Measurements from ENCODE around the gene GOLGA6L6.
"Not testable (repeated sequence)": the region's sequence is repeated elsewhere in the genome, so short reads cannot be mapped to it uniquely, and the experiment has no call there.

Gene GOLGA6L6, protein sequence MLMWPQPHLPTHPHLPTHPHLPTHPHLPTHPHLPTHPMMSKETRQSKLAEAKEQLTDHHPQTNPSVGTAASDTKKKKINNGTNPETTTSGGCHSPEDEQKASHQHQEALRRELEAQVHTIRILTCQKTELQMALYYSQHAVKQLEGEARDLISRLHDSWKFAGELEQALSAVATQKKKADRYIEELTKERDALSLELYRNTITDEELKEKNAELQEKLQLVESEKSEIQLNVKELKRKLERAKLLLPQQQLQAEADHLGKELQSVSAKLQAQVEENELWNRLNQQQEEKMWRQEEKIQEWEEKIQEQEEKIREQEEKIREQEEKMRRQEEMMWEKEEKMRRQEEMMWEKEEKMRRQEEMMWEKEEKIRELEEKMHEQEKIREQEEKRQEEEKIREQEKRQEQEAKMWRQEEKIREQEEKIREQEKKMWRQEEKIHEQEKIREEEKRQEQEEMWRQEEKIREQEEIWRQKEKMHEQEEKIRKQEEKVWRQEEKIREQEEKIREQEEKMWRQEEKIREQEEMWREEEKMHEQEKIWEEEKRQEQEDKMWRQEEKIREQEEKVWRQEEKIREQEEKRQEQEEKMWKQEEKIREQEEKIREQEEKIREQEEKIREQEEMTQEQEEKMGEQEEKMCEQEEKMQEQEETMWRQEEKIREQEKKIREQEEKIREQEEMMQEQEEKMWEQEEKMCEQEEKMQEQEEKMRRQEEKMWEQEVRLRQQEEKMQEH

DNA sequence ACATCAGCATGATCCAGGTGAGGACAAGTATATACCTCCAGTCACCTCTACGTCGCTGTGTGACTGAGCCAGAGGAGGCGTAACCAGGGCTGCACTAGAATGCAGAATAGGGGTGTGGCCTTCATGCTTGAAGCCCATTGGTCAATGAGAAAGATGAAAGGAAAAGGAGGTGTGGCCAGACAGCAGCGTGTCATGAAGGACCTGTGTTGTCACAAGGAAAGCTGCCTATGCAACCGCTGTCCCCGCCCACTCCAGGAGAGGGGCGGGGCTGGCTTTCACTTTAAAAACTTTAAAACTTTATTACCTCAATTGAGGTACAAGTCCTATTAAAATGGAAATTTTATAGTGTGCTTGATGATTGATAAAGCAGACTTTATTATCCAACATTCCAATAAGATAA, at the start of gene GOLGA6L6:
Gene GOLGA6L6 (minus strand): TSS at position 101 of the 400 bp plus-strand sequence. CDS start 91 bp downstream, at position 10.
- FAIRE-seq = not testable (repeated sequence)

DNA sequence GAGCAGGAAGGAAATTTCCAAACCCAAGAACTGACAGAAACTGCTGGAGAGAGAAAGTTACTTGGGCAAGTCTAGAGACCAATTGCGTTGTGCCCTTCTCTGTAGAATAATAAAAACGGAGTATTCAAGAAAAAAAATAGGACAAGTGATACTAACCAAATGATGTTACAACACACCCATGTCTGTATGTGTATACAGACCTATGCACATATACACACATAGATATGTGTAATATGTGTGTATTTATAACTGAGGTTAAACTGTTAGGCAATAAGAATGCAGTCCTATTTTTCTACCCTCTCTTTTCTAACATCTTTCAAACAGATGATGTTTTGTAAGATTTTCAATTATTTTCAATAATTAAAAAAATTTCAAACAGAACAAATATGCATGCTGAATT, 48.5 kb upstream of the GOLGA6L6 start:
- not testable (repeated sequence) for FAIRE-seq

DNA sequence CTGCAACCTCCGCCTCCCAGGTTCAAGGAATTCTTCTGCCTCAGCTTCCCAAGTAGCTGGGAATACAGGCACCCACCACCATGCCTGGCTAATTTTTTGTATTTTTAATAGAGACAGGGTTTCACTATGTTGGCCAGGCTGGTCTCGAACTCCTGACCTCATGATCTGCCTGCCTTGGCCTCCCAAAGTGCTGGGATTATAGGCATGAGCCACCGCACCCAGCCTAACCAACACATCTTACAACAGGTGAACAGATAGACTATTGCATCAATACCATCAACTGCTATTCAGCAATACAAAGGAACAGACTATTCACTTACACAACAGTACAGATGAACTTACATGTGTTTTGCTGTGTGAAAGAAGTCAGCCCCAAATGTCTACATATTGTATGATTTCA, 45.2 kb upstream of the GOLGA6L6 start:
- not testable (repeated sequence) for FAIRE-seq

DNA sequence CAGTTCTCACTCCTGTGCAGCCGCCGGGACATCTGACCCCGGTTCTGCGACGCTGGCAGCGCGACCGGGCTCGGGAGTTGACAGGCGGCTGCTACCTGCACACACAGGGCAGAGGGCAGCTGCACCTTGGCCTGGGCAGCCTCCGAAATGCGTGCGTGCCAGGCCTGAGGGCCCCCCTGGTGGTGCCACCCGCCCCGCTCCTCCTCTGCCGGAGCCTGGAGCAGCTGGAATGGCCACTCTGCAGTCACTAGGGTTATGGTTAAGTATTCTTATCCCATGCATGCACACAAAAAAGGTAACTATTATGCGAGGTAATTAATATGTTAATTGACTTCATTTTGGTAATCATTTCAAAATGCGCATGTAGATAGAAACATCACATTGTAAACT, 41.1 kb upstream of the GOLGA6L6 start:
- not testable (repeated sequence) for FAIRE-seq

DNA sequence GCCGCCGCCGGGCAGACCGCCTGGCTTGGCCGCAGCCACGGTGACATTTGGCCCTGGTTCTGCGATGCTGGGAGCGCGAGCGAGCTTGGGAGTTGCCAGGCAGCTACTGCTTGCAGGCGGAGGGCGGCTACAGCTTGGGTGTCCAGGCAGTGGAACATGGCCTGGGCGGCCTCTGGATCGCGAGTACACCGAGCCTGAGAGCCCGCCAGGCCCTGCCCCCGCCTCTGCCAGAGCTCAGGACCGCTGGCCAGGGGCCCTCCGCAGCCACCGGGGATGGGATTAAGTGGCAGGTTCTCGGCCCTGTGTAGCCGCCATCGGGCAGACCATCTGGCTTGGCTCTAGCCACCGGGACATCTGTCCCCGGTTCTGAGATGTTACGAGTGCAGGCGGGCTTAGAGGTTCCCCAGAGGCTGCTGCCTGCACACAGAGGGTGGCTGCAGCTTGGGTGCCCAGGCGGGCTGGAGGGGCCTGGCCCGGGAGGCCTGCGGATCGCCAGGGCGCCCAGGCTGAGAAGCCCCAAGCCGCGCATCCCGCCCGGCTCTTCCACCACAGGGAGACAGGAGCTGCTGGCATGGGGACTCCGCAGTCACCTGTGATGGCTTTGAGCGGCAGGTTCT, 40.6 kb upstream of the GOLGA6L6 start:
- not testable (repeated sequence) for FAIRE-seq

DNA sequence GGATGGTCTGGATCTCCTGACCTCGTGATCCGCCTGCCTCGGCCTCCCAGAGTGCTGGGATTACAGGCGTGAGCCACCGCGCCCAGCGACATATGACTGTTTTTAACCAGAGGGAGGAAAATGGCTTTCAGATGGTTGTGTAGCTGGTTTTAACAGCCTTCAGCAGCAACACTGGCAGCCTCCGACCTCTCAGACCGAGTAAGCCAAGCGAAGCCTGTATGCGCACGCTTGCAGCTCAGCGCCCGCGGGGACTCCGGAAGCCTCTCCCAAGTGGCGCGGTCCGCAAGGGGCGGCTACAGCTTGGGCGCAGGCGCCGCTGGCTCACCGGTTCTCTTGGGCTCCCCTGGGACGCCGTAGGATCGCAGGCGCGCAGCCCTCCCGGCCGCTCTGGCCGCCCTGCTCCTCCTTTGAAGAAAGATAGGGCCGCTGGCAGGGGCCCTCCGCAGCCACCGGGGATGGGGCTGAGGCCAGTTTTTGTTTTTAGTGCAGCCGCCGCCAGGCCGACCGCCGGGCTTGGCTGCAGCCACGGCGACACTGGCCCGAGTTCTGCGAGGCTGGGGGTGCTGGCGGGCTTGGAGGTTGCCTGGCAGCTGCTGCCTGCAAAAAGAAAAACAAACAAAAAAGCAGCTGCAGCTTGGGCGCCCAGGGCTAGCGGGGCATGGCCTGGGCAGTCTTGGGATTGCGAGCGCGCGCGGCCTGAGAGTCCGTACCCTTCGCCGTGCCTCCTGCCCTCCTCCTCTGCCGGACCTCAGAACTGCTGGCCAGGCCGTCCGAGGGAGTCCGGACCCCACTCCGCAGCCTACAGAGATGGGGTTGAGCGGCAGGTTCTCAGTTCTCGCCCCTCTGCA, 39.9 kb upstream of the GOLGA6L6 start:
- FAIRE-seq = not testable (repeated sequence)

DNA sequence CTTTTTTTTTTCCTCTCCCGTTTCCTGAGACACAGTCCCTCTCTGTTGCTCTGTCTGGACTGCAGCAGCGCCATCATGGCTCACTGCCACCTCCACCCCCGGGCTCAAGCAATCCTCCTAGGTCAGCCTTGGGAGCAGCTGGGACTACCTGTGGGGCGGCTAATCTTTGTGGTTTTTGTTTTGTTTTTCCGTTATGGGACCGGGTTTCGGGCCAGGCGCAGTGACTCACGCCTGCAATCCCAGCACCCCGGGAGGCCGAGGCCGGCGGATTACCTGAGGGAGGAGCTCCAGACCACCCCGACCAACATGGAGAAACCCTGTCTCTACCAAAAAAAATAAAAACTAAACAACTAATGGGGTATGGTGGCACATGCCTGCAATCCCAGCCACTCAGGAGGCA, 38.1 kb upstream of the GOLGA6L6 start:
- FAIRE-seq = not testable (repeated sequence)

DNA sequence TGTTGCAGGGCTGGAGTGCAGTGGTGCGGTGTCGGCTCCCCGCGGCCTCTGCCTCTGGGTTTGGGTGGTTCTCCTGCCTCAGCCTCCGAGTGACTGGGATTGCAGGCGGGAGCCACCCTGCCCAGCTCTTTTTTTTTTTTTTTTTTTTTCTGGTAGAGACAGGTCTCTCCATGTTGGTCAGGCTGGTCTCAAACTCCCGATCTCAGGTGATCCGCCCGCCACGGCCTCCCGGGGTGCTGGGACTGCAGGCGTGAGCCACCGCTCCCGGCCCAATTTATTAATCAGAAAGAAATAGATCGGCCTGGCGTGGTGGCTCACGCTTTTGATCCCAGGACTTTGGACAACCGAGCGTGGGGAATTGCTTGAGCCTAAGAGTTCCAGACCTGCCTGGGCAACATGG, 9.7 kb upstream of the GOLGA6L6 start:
- not testable (repeated sequence) for FAIRE-seq

DNA sequence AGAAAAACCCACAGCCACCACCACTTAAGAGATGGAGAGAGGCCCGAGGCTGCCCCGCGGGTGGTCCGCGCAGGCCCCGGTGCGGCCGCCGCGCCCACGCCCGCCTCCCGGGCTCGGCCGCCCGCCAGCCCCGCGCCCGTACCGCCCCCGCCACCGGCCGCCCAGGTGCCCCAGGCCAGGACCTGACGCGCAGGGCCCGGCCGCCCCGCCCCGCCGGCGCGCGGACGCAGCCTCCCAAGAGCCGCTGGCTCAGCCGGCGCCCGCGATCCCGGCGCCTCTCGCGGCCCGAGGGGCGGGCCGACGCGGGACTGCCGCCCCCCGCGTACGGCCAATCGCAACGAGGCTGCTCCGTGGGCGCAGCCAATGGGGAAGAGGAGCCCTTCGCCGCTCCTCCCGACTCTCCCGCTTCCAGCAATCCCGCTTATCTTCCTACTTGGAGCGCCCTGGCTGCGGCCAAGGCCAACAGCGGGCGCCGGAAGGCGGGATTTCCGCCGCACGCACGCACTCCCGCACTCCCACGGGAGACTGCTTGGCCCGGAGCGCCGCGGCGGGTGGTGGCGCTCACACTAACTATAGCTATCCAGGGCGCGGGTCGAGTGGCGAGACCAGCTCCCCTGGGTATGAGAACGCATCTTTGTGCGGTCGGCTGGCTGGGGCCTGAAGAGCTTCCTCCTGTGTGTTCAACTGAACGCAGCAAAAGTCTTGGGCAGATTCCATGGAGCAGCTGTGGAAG, 35.5 kb downstream of the GOLGA6L6 start:
- not testable (repeated sequence) for FAIRE-seq

DNA sequence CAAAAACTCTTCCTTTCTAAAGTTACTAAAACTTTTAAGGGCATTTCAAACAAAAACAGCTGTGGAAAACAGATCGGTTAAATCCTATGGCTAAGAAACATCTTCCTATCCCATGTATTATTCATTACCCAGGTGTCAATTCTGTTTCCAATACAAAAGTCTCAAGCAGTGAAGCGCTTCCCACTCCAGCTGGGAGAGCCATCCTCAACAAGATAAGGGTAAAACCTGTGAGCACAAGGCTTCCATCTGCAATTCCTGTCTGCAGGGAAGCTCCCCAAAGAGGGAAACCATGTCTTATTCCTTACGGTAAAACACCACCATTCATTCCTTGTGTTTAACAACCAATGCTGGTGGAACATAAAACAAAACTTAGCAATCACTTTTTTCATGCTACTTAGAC, 38.8 kb downstream of the GOLGA6L6 start:
- FAIRE-seq = not testable (repeated sequence)

DNA sequence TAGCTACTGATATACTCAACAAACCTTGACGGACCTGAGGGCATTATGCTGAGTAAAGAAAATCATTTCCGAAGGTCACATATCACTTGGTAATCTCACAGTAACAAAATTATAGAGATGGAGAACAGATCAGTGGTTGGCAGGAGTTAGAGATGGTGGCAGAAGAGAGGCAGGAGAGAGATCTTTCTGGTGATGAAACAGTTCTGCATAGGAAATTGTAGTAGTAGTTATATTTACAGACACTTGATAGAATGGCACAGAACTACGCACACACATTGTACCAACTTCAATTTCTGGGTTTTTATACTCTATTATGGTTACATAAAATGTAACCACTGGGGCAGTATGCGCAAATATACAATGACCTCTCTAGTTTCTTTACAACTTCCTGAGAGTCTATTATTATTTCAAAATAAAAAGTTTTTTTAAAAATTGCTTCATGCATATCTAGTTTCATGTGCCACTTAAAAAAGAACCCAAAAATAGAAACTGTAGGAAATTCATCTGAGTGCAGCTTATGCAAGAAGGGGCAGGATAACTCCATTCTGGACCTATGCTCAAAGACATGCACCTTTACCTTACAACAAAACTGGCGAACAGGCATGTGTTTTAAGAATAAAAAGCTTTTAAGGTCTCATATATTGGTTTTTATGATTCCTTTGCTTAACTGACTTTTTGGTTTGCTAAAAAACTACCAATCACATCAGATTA, 39.9 kb downstream of the GOLGA6L6 start:
- not testable (repeated sequence) for FAIRE-seq

DNA sequence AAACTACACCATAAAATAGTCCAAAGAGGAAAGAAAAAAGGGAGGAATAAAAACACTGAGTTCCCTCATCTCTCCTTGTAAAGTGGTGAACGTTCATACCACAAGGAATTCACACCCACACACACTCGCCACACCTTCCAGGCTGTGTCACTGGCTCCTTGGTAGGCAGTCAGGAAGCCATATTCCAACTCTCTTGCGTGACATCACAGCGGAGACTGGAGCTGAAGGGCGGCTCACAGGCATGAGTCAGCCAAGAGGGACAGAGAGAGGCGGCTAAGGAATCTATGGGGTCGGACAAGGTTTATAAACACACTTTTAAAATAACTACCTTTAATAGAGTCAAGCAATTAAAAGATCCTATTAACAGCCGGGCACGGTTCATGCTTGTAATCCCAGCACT, 43.8 kb downstream of the GOLGA6L6 start:
- FAIRE-seq = not testable (repeated sequence)

DNA sequence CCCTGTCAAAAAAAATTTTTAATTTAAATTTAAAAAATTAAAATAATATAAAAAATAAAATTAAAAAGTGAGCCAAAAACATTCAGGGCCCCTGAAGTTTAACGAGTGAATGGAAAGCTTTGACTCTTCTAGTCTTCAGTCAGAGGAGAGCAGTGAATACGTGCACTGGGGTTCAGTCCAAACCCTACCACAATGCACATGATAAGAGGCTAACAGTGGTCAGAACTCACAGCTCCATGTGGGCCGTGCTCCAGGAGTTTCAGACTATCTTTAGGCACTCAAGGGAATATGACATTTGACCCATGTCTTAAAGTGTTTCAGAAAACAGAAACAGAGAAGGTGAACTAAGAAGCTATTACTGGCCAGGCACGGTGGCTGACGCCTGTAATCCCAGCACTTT, 48.6 kb downstream of the GOLGA6L6 start:
- not testable (repeated sequence) for FAIRE-seq

DNA sequence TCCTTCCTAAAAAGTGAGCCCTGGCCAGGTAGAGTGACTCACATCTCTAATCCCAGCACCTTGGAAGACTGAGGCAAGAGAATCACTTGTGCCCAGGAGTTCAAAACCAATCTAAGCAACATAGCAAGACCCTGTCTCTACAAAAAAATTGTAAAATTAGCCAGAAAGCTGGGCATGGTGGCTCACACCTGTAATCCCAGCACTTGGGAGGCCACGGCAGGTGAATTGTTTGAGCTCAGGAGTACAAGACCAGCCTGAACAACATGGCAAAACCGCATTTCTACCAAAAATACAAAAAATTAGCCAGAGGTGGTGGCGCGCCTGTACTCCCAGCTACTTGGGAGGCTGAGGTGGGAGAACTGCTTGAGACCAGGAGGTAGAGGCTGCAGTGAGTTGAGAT, 49.0 kb downstream of the GOLGA6L6 start:
- not testable (repeated sequence) for FAIRE-seq

DNA sequence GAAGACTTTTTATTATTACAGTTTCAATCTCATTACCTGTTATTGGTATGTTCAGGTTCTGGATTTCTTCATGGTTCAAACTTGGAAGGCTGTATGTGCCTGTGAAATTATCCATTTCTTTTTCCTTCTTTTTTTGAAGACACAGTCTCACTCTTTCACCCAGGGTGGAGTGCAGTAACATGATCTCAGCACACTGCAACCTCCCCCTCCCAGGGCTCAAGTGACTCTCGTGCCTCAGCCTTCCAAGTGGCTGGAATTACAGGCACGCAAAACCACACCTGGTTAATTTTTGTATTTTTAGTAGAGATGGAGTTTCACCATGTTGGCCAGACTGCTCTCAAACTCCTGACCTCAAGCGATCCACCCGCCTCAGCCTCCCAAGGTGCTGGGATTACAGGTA, 52.3 kb downstream of the GOLGA6L6 start:
- FAIRE-seq = not testable (repeated sequence)

Data from islet of Langerhans (tissue), 1 donor.